ENCODE measurements around the gene LDLRAD4.

LDLRAD4 gene

DNA sequence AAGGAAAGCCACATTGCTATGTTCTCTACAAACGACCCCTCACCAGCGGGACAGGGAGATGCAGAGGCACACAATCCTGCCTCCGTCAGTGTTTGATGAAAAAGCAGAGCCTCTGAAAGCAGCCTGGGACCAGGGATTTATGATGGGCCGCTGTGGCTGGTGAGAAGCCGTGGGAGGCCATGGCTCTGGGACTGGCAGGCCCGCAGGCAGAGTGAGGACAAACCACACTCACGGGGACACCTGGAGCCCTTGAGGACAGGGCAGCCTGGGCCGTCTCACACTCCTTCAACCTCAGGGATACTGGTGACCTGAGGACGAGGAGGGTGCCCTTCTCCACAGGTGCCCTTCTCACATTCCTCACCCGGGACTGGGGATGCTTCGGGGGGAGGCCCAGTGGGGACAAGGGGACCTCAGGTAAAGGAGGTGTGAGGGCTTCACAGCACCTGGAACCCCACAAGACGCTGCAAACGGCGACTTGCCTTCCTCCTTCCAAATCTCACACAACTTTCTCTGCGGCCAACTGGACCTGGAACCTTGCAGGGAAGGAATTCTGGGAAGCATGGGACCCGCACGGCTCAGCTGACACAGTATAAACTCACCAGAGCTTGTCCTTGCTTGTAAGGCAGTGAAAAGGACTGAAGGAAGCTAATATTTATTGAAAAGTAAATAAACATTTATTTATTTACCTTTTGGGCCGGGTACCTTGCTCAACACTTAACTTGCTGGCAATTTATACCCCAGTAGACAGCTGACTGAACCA is 5.3 kb upstream of the LDLRAD4 start:
- TF ChIP-seq CTCF (IDR thresholded peaks at IDR 0.05; ENCODE audit: insufficient read depth, low read depth, low read length, missing control alignments), result no peak
- H3K4me3 ChIP-seq (ENCODE audit: low read length), result no peak overlapping the region
- DNase-seq (ENCODE audit: low read depth), result no peak

GRCh38 chr18:13214609-13215008 is 4.0 kb upstream of the LDLRAD4 start:
- TF ChIP-seq CTCF (IDR thresholded peaks at IDR 0.05; ENCODE audit: insufficient read depth, low read depth, low read length, missing control alignments), result no peak
- DNase-seq (ENCODE audit: low read depth), result no peak
- H3K4me3 ChIP-seq (ENCODE audit: low read length), result no peak overlapping the region

- DNase-seq (ENCODE audit: low read depth), result peak; percentile 55
- TF ChIP-seq CTCF (IDR thresholded peaks at IDR 0.05; ENCODE audit: insufficient read depth, low read depth, low read length, missing control alignments), result peak; percentile 63
- no peak overlapping the region for H3K4me3 ChIP-seq (ENCODE audit: low read length)
Measured at GRCh38 chr18:13216092-13216582, 2.4 kb upstream of the LDLRAD4 start.

DNA sequence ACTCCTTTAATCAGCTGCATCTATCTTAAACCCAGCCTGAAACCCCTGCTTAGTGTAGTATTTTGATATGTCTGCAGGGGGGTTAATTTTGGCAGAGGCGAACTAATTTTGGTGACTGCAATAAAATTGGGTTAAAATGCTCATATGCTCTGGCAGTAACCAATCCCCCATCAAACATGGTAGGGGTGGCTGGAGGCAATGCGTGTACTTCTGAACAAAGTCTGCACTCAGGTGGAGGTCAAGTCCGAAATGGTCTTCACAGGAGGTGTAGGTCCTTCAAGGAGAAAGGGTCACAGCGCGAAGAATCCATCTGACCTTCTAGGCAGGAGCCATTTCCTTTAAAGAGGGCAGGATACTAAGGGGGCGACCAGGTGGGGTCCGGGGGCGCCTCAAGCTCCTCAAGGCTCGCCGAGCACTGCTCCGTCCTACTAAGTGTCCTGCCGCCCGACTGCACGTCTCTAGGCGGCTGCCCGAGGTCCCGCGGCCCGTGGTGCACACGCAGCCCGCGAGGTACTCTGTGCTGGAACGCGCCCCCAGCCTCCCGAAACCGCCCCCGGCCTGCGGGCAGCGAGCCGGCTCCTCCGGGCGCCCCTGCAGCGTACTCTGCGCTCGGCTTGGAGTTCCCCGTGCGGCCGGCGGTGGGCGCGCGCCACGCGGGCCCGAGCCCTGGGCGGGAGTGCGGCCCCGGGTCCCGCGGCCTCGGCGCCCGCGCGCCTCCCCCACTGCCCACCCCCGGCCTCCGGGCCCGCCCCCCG is 1.7 kb upstream of the LDLRAD4 start:
- no peak overlapping the region for H3K4me3 ChIP-seq (ENCODE audit: low read length)

DNA sequence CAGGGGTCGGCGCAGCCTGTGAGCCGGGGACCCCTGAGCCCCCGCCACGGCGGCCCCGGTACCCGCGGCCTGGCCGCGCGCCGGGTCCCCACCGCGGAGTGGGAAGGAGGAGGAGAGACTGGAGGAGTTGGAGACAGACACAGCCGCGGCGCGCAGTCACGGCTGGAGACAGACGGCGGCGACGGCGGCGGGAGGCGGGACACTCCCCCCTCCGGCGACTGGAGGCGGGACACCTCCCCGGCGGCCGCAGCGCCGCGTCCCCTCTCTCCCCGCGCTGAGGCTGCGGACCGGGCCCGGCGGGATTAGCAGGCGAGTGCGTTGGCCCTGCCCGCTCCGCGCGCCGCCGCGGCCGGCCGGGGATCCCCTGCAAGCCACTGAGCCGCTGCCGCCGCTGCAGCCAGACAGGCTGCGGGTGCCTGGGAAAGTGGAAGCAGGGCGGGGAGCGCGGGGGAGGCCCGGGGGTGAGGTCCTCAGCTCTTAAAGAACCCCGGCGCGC is 1.0 kb upstream of the LDLRAD4 start:
- no peak for TF ChIP-seq CTCF (IDR thresholded peaks at IDR 0.05; ENCODE audit: insufficient read depth, low read depth, low read length, missing control alignments)
- no peak overlapping the region for H3K4me3 ChIP-seq (ENCODE audit: low read length)
- DNase-seq (ENCODE audit: low read depth), result peak; percentile 27

More for the DNA sequence above, 1.7 kb upstream of the LDLRAD4 start:
- no peak for TF ChIP-seq CTCF (IDR thresholded peaks at IDR 0.05; ENCODE audit: insufficient read depth, low read depth, low read length, missing control alignments)
- DNase-seq (ENCODE audit: low read depth), result no peak

- no peak overlapping the region for H3K4me3 ChIP-seq (ENCODE audit: low read length)
- no peak for DNase-seq (ENCODE audit: low read depth)
- no peak for TF ChIP-seq CTCF (IDR thresholded peaks at IDR 0.05; ENCODE audit: insufficient read depth, low read depth, low read length, missing control alignments)
Measured at GRCh38 chr18:13217971-13218367, 591 bp upstream of the LDLRAD4 start.

Measured in epithelial cell of esophagus (primary cell).